22Rv1 (cell line): ENCODE data around the gene XAB2.

Experiments used
- H3K27ac ChIP-seq: fragments of 450-650 bp; 2 replicates; pipeline ENCODE4 v1.5.1; 2017
- CTCF ChIP-seq: fragments of 450-650 bp; IDR thresholded peaks from 2 replicates; pipeline ENCODE4 v1.5.1; 2017; ENCODE audit warnings: mild to moderate bottlenecking
- ZFX ChIP-seq: fragments of 450-650 bp; IDR thresholded peaks from 2 replicates; pipeline ENCODE4 v1.6.1; 2017; ENCODE audit warnings: antibody characterized with exemption, borderline replicate concordance

The XAB2 gene

GRCh38 chr19:7661744-7662538, 32.6 kb upstream of the XAB2 start:
- no peak for TF ChIP-seq CTCF
- TF ChIP-seq ZFX: no peak
- H3K27ac ChIP-seq: no peak overlapping the region

- TF ChIP-seq CTCF (no peak), ZFX (no peak)
- H3K27ac ChIP-seq: no peak overlapping the region
Measured at GRCh38 chr19:7658219-7658686, 28.9 kb upstream of the XAB2 start.

GRCh38 chr19:7657131-7657751, 27.9 kb upstream of the XAB2 start:
- H3K27ac ChIP-seq: no peak overlapping the region
- TF ChIP-seq CTCF (no peak), ZFX (no peak)

GRCh38 chr19:7655581-7655980, 26.2 kb upstream of the XAB2 start:
- TF ChIP-seq CTCF (no peak), ZFX (no peak)
- no peak overlapping the region for H3K27ac ChIP-seq

GRCh38 chr19:7654401-7654800, 25.1 kb upstream of the XAB2 start:
- TF ChIP-seq CTCF: no peak
- TF ChIP-seq ZFX: no peak
- no peak overlapping the region for H3K27ac ChIP-seq

- TF ChIP-seq ZFX (no peak), CTCF (peak; percentile 97)
- H3K27ac ChIP-seq: peak overlapping the region; percentile 66
Measured at GRCh38 chr19:7652061-7652641, 22.8 kb upstream of the XAB2 start.

- TF ChIP-seq ZFX: no peak
- no peak for TF ChIP-seq CTCF
- H3K27ac ChIP-seq: no peak overlapping the region
Measured at GRCh38 chr19:7650148-7650547, 20.8 kb upstream of the XAB2 start.
